ENCODE results near the gene VENTX. TPM values are rescaled to one million over a fixed set of nuclear protein-coding genes. Genes with fewer than 3 reads are reported as not detected.

VENTX gene
- total and polyA plus RNA-seq, 8 donors: 0.15 to 3.2 (median 0.51) TPM; not detected in 2

GRCh38 chr10:133258066-133258817 is 20.6 kb downstream of the VENTX start:
- no peak for TF ChIP-seq CTCF (IDR thresholded peaks at IDR 0.05)
- no peak for TF ChIP-seq POLR2A (IDR thresholded peaks at IDR 0.05)
- no peak for TF ChIP-seq EP300 (IDR thresholded peaks at IDR 0.05)
- peak in 2 of 3 donors; percentile 23 to 29 for TF ChIP-seq POLR2AphosphoS5 (IDR thresholded peaks at IDR 0.05)
- peak overlapping the region; percentile 81 to 88 (median 83) for H3K27ac ChIP-seq

GRCh38 chr10:133258818-133259601 is 21.4 kb downstream of the VENTX start:
- H3K4me3 ChIP-seq: no peak overlapping the region
- intact Hi-C loops (cut with DNase I; ENCODE audit: low total_unique reads): loop anchor here (5.0 kb wide), 1 partner anchor 53 kb away; no protein-coding TSS in a partner anchor
- H3K9me3 ChIP-seq: no peaks in the 10 kb centered on the region
- peak overlapping the region; percentile 81 to 88 (median 83) for H3K27ac ChIP-seq
- H3K27me3 ChIP-seq: no peaks in the 10 kb centered on the region
- DNase-seq: peak; percentile 74 to 77
- 50 to 60% (median 55%) methylated on average over 11 to 24 of the region's 24 CpGs for WGBS, 5 donors
- no peaks in the 10 kb centered on the region for H3K36me3 ChIP-seq
- TF ChIP-seq POLR2A (IDR thresholded peaks at IDR 0.05): no peak
- peak in 2 of 3 donors; percentile 25 to 41 for TF ChIP-seq POLR2AphosphoS5 (IDR thresholded peaks at IDR 0.05)
- TF ChIP-seq CTCF (IDR thresholded peaks at IDR 0.05): no peak
- peaks cover 44 to 63% (median 58%) of the 10 kb centered on the region in 4 donors for H3K4me1 ChIP-seq

More at GRCh38 chr10:133258066-133258817, 20.6 kb downstream of the VENTX start:
- DNase-seq: peak; percentile 73 to 92
- 19 to 46% (median 28%) methylated on average over 3 to 21 of the region's 21 CpGs for WGBS, 5 donors
- Histone ChIP-seq H3K4me3 (peak overlapping the region in 1 of 4 donors; percentile 27), H3K27me3 (no peaks in the 10 kb centered on the region), H3K4me1 (peaks cover 44 to 58% (median 57%) of the 10 kb centered on the region in 4 donors), H3K9me3 (no peaks in the 10 kb centered on the region), H3K36me3 (no peaks in the 10 kb centered on the region)
- intact Hi-C loops (cut with DNase I; ENCODE audit: low total_unique reads): loop anchor here (5.0 kb wide), 1 partner anchor 54 kb away; no protein-coding TSS in a partner anchor

GRCh38 chr10:133259602-133259989 is 21.9 kb downstream of the VENTX start:
- intact Hi-C loops (cut with DNase I; ENCODE audit: low total_unique reads): loop anchor here (5.0 kb wide), 1 partner anchor 53 kb away; no protein-coding TSS in a partner anchor
- Histone ChIP-seq H3K4me1 (peaks cover 44 to 69% (median 63%) of the 10 kb centered on the region in 4 donors), H3K27me3 (no peaks in the 10 kb centered on the region), H3K9me3 (no peaks in the 10 kb centered on the region), H3K36me3 (no peaks in the 10 kb centered on the region), H3K27ac (peak overlapping the region; percentile 81 to 88 (median 83)), H3K4me3 (no peak overlapping the region)
- DNase-seq: no peak
- WGBS, 5 donors: 59 to 86% (median 78%) methylated on average over 6 to 12 of the region's 12 CpGs
- TF ChIP-seq EP300 (IDR thresholded peaks at IDR 0.05): no peak
- TF ChIP-seq POLR2AphosphoS5 (IDR thresholded peaks at IDR 0.05): no peak
- TF ChIP-seq POLR2A (IDR thresholded peaks at IDR 0.05): no peak
- TF ChIP-seq CTCF (IDR thresholded peaks at IDR 0.05): no peak
